Peyer's patch (tissue), 4 donors: ENCODE results near the gene PRKAR1B. TPM values are rescaled to one million over a fixed set of nuclear protein-coding genes. Genes with fewer than 3 reads are reported as not detected.

ENCODE experiments used
- DNase-seq, 3 donors: peaks; one replicate each; pipeline ENCODE4 v3.0.0-alpha.2; 2017 to 2019
- H3K27ac ChIP-seq, 4 donors: fragments of 200-600 bp; sonication (generic); one replicate each; pipeline ENCODE4 v1.5.1; 2016 to 2019
- H3K27me3 ChIP-seq, 2 donors: fragments of 200-600 bp; sonication (generic); one replicate each; pipeline ENCODE4 v1.5.1; 2019
- H3K36me3 ChIP-seq, 3 donors: fragments of 200-600 bp; sonication (generic); one replicate each; pipeline ENCODE4 v1.5.1; 2016 to 2019
- H3K4me1 ChIP-seq, 4 donors: fragments of 200-600 bp; sonication (generic); one replicate each; pipeline ENCODE4 v1.5.1; 2016 to 2019
- H3K4me3 ChIP-seq, 4 donors: fragments of 200-600 bp; sonication (generic); 1 replicate in 3 of 4; 2 replicates in 1 of 4; pipeline ENCODE4 v1.5.1; 2016 to 2019; ENCODE audit warnings: mild to moderate bottlenecking in 1 of 4
- H3K9me3 ChIP-seq, 4 donors: fragments of 200-600 bp; sonication (generic); one replicate each; pipeline ENCODE4 v1.5.1; 2016 to 2019; ENCODE audit warnings: mild to moderate bottlenecking in 1 of 4
- POLR2A ChIP-seq, 2 donors: fragments of 450-650 bp; IDR thresholded peaks; one replicate each; pipeline ENCODE4 v1.5.1; 2017; ENCODE audit warnings: antibody characterized with exemption in 2 of 2, mild to moderate bottlenecking in 2 of 2, moderate library complexity in 2 of 2
- total RNA-seq, 4 donors: library from RNA; depleted of rRNA; stranded (reverse); fragments of >200 nt; gene quantifications; one replicate each; pipeline ENCODE4 v1.1.0, GENCODE V29; 2016
- TF ChIP-seq, protein P1 (sequence below), 6 experiments: fragments of 450-650 bp in 4 of 6; fragments of 200-600 bp in 2 of 6; sonication (generic) in 1 of 6; IDR thresholded peaks; one replicate each; pipeline ENCODE4 v1.5.1; 2017 to 2019; ENCODE audit warnings: antibody characterized with exemption in 6 of 6, mild to moderate bottlenecking in 3 of 6, moderate library complexity in 1 of 6

The PRKAR1B gene
- total RNA-seq, 4 donors from 2014 or later: 13.0 to 42.9 (median 17.0) TPM

- peak in 1 of 3 donors; percentile 43 for DNase-seq
- TF ChIP-seq, protein P1, sequence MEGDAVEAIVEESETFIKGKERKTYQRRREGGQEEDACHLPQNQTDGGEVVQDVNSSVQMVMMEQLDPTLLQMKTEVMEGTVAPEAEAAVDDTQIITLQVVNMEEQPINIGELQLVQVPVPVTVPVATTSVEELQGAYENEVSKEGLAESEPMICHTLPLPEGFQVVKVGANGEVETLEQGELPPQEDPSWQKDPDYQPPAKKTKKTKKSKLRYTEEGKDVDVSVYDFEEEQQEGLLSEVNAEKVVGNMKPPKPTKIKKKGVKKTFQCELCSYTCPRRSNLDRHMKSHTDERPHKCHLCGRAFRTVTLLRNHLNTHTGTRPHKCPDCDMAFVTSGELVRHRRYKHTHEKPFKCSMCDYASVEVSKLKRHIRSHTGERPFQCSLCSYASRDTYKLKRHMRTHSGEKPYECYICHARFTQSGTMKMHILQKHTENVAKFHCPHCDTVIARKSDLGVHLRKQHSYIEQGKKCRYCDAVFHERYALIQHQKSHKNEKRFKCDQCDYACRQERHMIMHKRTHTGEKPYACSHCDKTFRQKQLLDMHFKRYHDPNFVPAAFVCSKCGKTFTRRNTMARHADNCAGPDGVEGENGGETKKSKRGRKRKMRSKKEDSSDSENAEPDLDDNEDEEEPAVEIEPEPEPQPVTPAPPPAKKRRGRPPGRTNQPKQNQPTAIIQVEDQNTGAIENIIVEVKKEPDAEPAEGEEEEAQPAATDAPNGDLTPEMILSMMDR (IDR thresholded peaks at IDR 0.05): no peak
- no peak for TF ChIP-seq POLR2A (IDR thresholded peaks at IDR 0.05)
- H3K4me3 ChIP-seq: peak overlapping the region; percentile 18 to 66 (median 54)
- H3K27me3 ChIP-seq: no peaks in the 10 kb centered on the region
- H3K4me1 ChIP-seq: peaks cover 0 to 10% (median 4%) of the 10 kb centered on the region in 4 donors
- no peaks in the 10 kb centered on the region for H3K36me3 ChIP-seq
- H3K27ac ChIP-seq: peak overlapping the region in 1 of 4 donors; percentile 10
- no peaks in the 10 kb centered on the region for H3K9me3 ChIP-seq
Observed at GRCh38 chr7:711093-711921, 15.8 kb downstream of the PRKAR1B start.

- H3K4me3 ChIP-seq: no peak overlapping the region
- H3K27me3 ChIP-seq: no peaks in the 10 kb centered on the region
- H3K4me1 ChIP-seq: peaks cover 0 to 15% (median 5%) of the 10 kb centered on the region in 4 donors
- no peak for TF ChIP-seq POLR2A (IDR thresholded peaks at IDR 0.05)
- TF ChIP-seq, protein P1 (IDR thresholded peaks at IDR 0.05): no peak
- no peaks in the 10 kb centered on the region for H3K9me3 ChIP-seq
- no peak overlapping the region for H3K27ac ChIP-seq
- H3K36me3 ChIP-seq: no peaks in the 10 kb centered on the region
- DNase-seq: peak in 1 of 3 donors; percentile 40
Observed at GRCh38 chr7:710161-710560, 16.9 kb downstream of the PRKAR1B start.

DNA sequence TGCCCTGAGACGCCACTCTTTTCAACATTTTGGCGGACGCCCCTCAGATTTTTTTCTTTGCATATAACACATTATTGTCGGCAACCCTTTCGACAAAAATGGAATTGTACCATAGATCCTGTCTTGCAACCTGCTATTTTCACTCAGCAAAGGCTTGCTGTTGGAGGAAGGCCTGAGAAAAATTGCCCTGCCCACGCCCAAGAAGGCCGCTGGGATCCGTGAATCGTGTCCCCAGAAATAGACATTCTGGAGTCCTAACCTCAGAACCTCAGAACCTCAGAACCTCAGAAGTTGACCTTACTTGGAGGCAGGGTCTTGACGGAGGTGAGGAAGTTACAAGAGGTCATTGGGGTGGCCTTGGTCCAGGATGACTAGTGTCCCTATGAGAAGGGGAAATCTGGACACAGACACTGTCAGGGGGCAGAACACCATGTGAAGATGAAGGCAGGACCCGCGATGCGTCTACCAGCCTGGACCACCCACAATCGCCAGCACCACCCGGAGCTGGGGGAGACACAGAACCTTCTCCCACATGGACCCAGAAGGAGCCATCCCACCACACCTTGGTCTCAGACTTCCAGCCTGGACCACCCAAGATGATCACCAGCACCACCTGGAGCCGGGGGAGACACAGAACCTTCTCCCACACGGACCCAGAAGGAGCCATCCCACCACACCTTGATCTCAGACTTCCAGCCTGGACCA lies 19.6 kb downstream of the PRKAR1B start:
- TF ChIP-seq, protein P1 (IDR thresholded peaks at IDR 0.05): no peak
- TF ChIP-seq POLR2A (IDR thresholded peaks at IDR 0.05): no peak
- peak in 1 of 3 donors; percentile 14 for DNase-seq
- no peaks in the 10 kb centered on the region for H3K27me3 ChIP-seq
- H3K9me3 ChIP-seq: no peaks in the 10 kb centered on the region
- no peaks in the 10 kb centered on the region for H3K36me3 ChIP-seq
- peak overlapping the region in 1 of 4 donors; percentile 35 for H3K27ac ChIP-seq
- H3K4me1 ChIP-seq: peaks cover 0 to 23% (median 3%) of the 10 kb centered on the region in 4 donors
- no peak overlapping the region for H3K4me3 ChIP-seq

- no peaks in the 10 kb centered on the region for H3K27me3 ChIP-seq
- H3K4me1 ChIP-seq: peaks cover 0 to 23% (median 0%) of the 10 kb centered on the region in 4 donors
- DNase-seq: no peak
- no peaks in the 10 kb centered on the region for H3K36me3 ChIP-seq
- H3K4me3 ChIP-seq: no peak overlapping the region
- TF ChIP-seq, protein P1 (IDR thresholded peaks at IDR 0.05): no peak
- no peak for TF ChIP-seq POLR2A (IDR thresholded peaks at IDR 0.05)
- peak overlapping the region in 1 of 4 donors; percentile 35 for H3K27ac ChIP-seq
- H3K9me3 ChIP-seq: no peaks in the 10 kb centered on the region
Observed at GRCh38 chr7:706721-707120, 20.4 kb downstream of the PRKAR1B start.

DNA sequence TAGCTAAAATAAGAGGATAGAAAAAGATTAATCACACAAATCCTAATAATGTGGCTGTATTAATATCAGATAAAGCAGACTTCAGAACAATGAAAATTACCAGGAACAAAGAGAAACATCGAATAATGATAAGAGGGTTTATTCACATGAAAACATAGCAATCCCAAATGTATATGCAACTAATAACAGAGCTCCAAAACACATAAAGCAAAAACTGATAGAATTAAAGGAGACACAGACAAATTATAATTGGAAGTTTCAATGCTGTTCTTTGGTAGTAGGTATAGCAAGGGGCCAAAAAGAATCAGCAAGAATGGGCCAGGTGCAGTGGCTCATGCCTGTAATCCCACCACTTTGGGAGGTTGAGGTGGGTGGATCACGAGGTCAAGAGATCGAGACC lies 24.0 kb downstream of the PRKAR1B start:
- H3K27me3 ChIP-seq: no peaks in the 10 kb centered on the region
- TF ChIP-seq, protein P1 (IDR thresholded peaks at IDR 0.05): no peak
- TF ChIP-seq POLR2A (IDR thresholded peaks at IDR 0.05): no peak
- H3K4me1 ChIP-seq: peaks cover 0 to 23% (median 0%) of the 10 kb centered on the region in 4 donors
- no peak overlapping the region for H3K4me3 ChIP-seq
- H3K36me3 ChIP-seq: peaks cover 0 to 3% (median 0%) of the 10 kb centered on the region in 3 donors
- no peak overlapping the region for H3K27ac ChIP-seq
- DNase-seq: no peak
- H3K9me3 ChIP-seq: no peaks in the 10 kb centered on the region
